Gastrocnemius medialis (tissue), 4 donors: Measurements from ENCODE around the gene C16orf54.

Source experiments
- POLR2A ChIP-seq, 2 donors: fragments of 450-650 bp; IDR thresholded peaks; one replicate each; pipeline ENCODE4 v1.6.1; 2017; ENCODE audit warnings: antibody characterized with exemption in 2 of 2, mild to moderate bottlenecking in 2 of 2, moderate library complexity in 2 of 2
- TF ChIP-seq, protein P1 (sequence below), 5 experiments: fragments of 450-650 bp in 3 of 5; fragments of 200-600 bp in 2 of 5; sonication (generic) in 2 of 5; IDR thresholded peaks in 4 of 5; conservative IDR thresholded peaks in 1 of 5; 1 replicate in 4 of 5; 2 replicates in 1 of 5; pipeline ENCODE4 v1.5.1; 2016 to 2019; ENCODE audit warnings: antibody characterized with exemption in 5 of 5, mild to moderate bottlenecking in 3 of 5, moderate library complexity in 3 of 5

DNA sequence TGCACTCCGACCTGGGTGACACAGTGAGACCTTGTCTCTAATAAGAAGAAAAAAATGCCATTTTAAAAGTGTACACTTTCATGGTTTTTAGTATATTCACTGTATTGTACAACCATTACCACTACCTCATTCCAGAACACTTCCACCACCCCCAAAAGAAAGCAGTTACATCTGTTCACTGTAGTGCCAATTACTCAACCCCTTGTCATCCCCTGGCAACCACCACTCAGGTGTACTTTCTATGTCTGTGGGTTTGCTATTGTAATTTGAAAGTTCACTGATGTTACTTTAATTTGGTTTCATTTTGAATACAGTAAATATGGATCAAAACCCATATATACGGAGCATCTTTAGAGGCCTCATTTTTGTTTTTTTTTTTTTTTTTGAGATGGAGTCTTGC lies 38.4 kb upstream of the C16orf54 start:
- TF ChIP-seq, protein P1, sequence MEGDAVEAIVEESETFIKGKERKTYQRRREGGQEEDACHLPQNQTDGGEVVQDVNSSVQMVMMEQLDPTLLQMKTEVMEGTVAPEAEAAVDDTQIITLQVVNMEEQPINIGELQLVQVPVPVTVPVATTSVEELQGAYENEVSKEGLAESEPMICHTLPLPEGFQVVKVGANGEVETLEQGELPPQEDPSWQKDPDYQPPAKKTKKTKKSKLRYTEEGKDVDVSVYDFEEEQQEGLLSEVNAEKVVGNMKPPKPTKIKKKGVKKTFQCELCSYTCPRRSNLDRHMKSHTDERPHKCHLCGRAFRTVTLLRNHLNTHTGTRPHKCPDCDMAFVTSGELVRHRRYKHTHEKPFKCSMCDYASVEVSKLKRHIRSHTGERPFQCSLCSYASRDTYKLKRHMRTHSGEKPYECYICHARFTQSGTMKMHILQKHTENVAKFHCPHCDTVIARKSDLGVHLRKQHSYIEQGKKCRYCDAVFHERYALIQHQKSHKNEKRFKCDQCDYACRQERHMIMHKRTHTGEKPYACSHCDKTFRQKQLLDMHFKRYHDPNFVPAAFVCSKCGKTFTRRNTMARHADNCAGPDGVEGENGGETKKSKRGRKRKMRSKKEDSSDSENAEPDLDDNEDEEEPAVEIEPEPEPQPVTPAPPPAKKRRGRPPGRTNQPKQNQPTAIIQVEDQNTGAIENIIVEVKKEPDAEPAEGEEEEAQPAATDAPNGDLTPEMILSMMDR (IDR thresholded peaks at IDR 0.05 in 4 of 5, conservative IDR thresholded peaks at IDR 0.05 in 1 of 5), result no peak
- no peak for TF ChIP-seq POLR2A (IDR thresholded peaks at IDR 0.05)
